IPS-18c (cell line): ENCODE measurements around the gene PRDX5.
A peak's percentile ranks its signal among the peaks of the same experiment; 100 is the strongest.

Experiments used
- H3K4me3 ChIP-seq: 2 replicates; pipeline ENCODE4 v1.7.0; 2013; ENCODE audit warnings: low read depth, mild to moderate bottlenecking, low read length, moderate library complexity; ENCODE audit not compliant: insufficient read depth
- H3K9me3 ChIP-seq: one replicate; pipeline ENCODE4 v1.6.1; 2013; ENCODE audit warnings: mild to moderate bottlenecking, low read length, moderate library complexity; ENCODE audit not compliant: control insufficient read depth, insufficient read depth

PRDX5 gene

GRCh38 chr11:64317961-64318765, at the start of gene PRDX5:
Gene PRDX5, plus strand, starts transcription at chr11:64318121. Its CDS starts 95 bp downstream, at chr11:64318216.
- H3K4me3 ChIP-seq: peak within 1 kb of the TSS; percentile 95
- no peaks in the 10 kb centered on the region for H3K9me3 ChIP-seq

GRCh38 chr11:64268893-64269539, 48.9 kb upstream of the PRDX5 start:
- H3K4me3 ChIP-seq: peak overlapping the region; percentile 87

DNA sequence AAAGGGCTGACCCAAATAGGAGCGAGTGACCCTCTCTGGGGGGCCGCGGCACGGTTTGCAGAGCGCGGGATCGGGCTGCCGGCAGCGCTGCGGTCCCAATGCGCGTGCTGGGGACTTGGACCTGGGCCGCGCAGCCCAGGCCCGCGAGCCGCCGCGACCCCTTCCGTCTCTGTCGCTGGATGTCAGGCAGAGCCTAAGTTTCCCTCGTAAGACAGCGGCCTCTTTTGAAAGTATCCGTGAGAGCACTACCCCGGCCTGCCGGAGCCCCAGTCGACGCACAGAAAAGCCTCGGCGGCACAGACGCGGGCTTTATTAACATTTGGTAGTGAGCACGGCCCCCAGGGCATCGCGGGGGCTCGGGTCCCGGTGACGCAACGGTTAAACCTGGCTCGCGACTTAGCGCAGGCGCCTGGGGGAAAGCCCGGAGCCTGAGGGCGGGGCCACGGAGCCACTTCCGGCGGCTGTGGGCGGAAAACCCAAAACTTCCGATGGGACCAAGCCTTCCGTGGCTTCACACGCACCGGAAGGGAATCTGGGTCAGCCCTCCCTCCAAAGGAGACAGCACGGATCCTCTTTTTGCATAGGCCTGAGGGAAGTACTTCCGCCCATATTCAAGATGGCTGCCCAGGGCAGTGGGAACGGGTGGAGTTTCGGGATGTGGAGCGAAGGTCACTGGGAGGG, 48.2 kb upstream of the PRDX5 start:
- peak overlapping the region; percentile 87 for H3K4me3 ChIP-seq
- no peaks in the 10 kb centered on the region for H3K9me3 ChIP-seq

More at GRCh38 chr11:64268893-64269539, 48.9 kb upstream of the PRDX5 start:
- H3K9me3 ChIP-seq: no peaks in the 10 kb centered on the region

GRCh38 chr11:64275031-64275800, 42.7 kb upstream of the PRDX5 start:
- H3K9me3 ChIP-seq: no peaks in the 10 kb centered on the region
- no peak overlapping the region for H3K4me3 ChIP-seq

- no peak overlapping the region for H3K4me3 ChIP-seq
- no peaks in the 10 kb centered on the region for H3K9me3 ChIP-seq
Measured at GRCh38 chr11:64275841-64276240, 42.1 kb upstream of the PRDX5 start.

- no peaks in the 10 kb centered on the region for H3K9me3 ChIP-seq
- H3K4me3 ChIP-seq: no peak overlapping the region
Measured at GRCh38 chr11:64276653-64277431, 41.1 kb upstream of the PRDX5 start.

GRCh38 chr11:64278576-64279190, 39.2 kb upstream of the PRDX5 start:
- no peak overlapping the region for H3K4me3 ChIP-seq
- H3K9me3 ChIP-seq: no peaks in the 10 kb centered on the region

GRCh38 chr11:64281957-64282770, 35.8 kb upstream of the PRDX5 start:
- H3K9me3 ChIP-seq: no peaks in the 10 kb centered on the region
- no peak overlapping the region; the same call in 1 of the 2 replicates for H3K4me3 ChIP-seq

DNA sequence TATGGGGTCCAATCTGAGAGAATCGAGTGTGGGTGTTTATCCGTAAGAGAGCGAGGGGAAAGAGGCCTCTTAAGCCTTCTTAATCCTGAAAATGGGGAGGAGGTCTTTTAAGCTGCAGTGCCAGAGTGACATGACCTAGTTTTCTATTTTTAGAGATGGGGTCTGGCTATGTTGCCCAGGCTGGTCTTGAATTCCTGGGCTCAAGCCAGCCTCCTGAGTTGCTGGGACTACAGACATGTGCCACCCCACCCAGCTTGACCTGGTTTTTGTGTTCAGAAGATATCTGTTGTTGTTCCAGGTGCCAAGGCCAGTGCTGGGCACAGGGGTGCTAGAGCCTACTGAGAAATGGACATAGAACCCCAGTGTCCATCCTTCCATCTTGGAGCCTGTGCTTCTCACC, 34.8 kb upstream of the PRDX5 start:
- no peaks in the 10 kb centered on the region for H3K9me3 ChIP-seq
- no peak overlapping the region for H3K4me3 ChIP-seq

GRCh38 chr11:64284048-64284961, 33.6 kb upstream of the PRDX5 start, which contains the start of gene BAD:
Gene BAD, minus strand, starts transcription at chr11:64284665. Its CDS starts 297 bp downstream, at chr11:64284368.
- H3K9me3 ChIP-seq: no peaks in the 10 kb centered on the region
- peak within 1 kb of the TSS; percentile 84 for H3K4me3 ChIP-seq

- peak within 1 kb of the TSS; percentile 84 for H3K4me3 ChIP-seq
- H3K9me3 ChIP-seq: no peaks in the 10 kb centered on the region
Measured at GRCh38 chr11:64284962-64285884, 32.7 kb upstream of the PRDX5 start, which contains the start of gene GPR137. Gene GPR137, plus strand, starts transcription at chr11:64285848. Its CDS starts 677 bp downstream, at chr11:64286525.

DNA sequence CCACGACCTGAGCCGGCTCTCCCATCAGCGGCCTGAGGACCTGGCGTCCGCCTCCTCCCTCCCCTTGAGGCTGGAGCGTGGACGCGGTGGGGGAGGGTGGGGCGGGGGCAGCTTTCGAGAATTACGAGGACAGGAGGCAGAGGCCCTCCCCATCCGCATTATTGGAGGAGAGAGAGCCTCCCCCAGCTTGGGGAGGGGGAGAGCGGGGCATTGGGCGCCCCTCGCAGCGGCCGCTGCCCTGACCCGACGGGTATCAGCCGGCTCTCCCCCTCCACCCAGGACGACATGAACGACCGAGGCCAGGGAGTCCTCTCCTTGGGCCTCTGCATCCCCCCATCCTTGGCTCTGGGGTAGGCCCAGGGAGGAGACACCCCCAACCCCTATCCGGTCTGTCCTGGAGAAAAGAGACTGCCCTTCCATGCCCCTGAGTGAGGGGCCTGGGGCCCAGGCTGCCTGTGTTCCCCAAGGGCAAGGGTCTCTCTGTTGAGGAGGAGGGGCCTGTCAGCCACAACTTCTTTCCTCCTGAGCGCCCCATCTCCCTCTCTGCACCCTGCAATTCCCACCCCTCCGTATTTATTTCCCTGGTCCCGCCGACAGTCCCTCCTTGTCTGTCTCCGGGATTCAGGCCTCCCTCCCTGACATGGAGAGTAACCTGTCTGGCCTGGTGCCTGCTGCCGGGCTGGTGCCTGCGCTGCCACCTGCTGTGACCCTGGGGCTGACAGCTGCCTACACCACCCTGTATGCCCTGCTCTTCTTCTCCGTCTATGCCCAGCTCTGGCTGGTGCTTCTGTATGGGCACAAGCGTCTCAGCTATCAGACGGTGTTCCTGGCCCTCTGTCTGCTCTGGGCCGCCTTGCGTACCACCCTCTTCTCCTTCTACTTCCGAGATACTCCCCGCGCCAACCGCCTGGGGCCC, 31.8 kb upstream of the PRDX5 start:
- no peaks in the 10 kb centered on the region for H3K9me3 ChIP-seq
- H3K4me3 ChIP-seq: peak overlapping the region; percentile 84

GRCh38 chr11:64286801-64287159, 31.1 kb upstream of the PRDX5 start:
- H3K9me3 ChIP-seq: no peaks in the 10 kb centered on the region
- H3K4me3 ChIP-seq: no peak overlapping the region
